ENCODE data around the gene ADIRF. TPM values are rescaled to one million over a fixed set of nuclear protein-coding genes. Genes with fewer than 3 reads are reported as not detected.

Gene ADIRF
- total RNA-seq, 2 donors from 2014 or later, result 0.53 TPM; not detected in 1

DNA sequence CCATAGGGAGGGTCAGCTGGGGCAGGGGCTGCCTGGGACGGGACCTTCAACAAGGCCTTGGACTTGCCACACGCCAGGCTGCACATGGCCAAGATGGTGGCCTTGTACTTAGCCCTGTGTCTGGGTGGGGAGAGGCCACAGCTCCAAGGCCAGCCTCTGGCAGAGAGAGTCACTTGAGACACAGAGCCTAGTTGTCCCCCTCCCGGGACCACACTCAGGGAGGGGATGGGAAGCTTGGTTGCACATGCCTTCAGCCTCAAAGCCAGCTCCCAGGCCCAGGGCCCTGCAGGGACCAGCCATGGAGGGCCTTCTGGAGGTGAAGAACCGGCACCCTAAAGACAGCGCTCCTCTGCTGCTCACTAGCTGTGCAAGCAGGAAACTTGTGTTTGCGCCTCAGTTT, 27.6 kb upstream of the ADIRF start:
- Histone ChIP-seq H3K36me3 (ENCODE audit: control insufficient read depth, insufficient read depth, low read length) (no peaks in the 10 kb centered on the region), H3K4me3 (ENCODE audit: low read length) (no peak overlapping the region), H3K27ac (ENCODE audit: low read depth, low read length) (no peak overlapping the region), H3K27me3 (ENCODE audit: control insufficient read depth, insufficient read depth, low read length, poor library complexity, severe bottlenecking) (no peaks in the 10 kb centered on the region), H3K9ac (ENCODE audit: extremely low read depth, low read length, poor library complexity, severe bottlenecking) (no peak overlapping the region), H3K4me1 (ENCODE audit: control insufficient read depth, insufficient read depth, low read length) (no peaks in the 10 kb centered on the region), H3K9me3 (ENCODE audit: control insufficient read depth, low read length) (no peaks in the 10 kb centered on the region)
- no peak overlapping the region for H3K4me3 Mint-ChIP-seq
- no peaks in the 10 kb centered on the region for H3K9me3 Mint-ChIP-seq
- peak; percentile 49 for DNase-seq
- H3K36me3 Mint-ChIP-seq (ENCODE audit: low read depth), result peaks cover 3% of the 10 kb centered on the region
- H3K27me3 Mint-ChIP-seq (ENCODE audit: insufficient read depth), result peaks cover 36% of the 10 kb centered on the region
- TF ChIP-seq, protein P1, sequence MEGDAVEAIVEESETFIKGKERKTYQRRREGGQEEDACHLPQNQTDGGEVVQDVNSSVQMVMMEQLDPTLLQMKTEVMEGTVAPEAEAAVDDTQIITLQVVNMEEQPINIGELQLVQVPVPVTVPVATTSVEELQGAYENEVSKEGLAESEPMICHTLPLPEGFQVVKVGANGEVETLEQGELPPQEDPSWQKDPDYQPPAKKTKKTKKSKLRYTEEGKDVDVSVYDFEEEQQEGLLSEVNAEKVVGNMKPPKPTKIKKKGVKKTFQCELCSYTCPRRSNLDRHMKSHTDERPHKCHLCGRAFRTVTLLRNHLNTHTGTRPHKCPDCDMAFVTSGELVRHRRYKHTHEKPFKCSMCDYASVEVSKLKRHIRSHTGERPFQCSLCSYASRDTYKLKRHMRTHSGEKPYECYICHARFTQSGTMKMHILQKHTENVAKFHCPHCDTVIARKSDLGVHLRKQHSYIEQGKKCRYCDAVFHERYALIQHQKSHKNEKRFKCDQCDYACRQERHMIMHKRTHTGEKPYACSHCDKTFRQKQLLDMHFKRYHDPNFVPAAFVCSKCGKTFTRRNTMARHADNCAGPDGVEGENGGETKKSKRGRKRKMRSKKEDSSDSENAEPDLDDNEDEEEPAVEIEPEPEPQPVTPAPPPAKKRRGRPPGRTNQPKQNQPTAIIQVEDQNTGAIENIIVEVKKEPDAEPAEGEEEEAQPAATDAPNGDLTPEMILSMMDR (conservative IDR thresholded peaks at IDR 0.05), result no peak
- 81 to 100% methylated on average over 3 to 6 of the region's 6 CpGs for WGBS, 2 experiments (ENCODE audit: insufficient coverage in 1 of 2, insufficient read length in 1 of 2)
- H3K4me1 Mint-ChIP-seq, result peaks cover 3% of the 10 kb centered on the region
- no peak overlapping the region for H3K27ac Mint-ChIP-seq

DNA sequence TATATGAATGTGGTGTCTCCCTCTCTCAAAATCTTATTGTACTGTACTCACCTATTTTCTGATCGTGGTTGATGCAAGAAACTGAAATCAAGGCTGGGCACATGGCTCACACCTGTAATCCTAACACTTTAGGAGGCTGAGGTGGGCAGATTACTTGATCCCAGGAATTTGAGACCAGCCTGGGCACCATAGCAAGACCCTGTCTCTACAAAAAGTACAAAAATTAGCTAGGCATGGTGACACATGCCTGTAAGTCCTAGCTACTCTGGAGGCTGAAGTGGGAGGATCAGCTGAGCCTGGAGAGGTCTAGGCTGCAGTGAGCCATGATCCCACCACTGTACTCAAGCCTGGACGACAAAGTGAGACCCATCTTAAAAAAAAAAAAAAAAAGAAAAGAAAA, 26.9 kb upstream of the ADIRF start:
- Histone ChIP-seq H3K27me3 (ENCODE audit: control insufficient read depth, insufficient read depth, low read length, poor library complexity, severe bottlenecking) (no peaks in the 10 kb centered on the region), H3K9me3 (ENCODE audit: control insufficient read depth, low read length) (no peaks in the 10 kb centered on the region), H3K4me3 (ENCODE audit: low read length) (no peak overlapping the region), H3K9ac (ENCODE audit: extremely low read depth, low read length, poor library complexity, severe bottlenecking) (no peak overlapping the region), H3K27ac (ENCODE audit: low read depth, low read length) (no peak overlapping the region), H3K4me1 (ENCODE audit: control insufficient read depth, insufficient read depth, low read length) (no peaks in the 10 kb centered on the region), H3K36me3 (ENCODE audit: control insufficient read depth, insufficient read depth, low read length) (no peaks in the 10 kb centered on the region)
- WGBS, 2 experiments (ENCODE audit: insufficient coverage in 1 of 2, insufficient read length in 1 of 2), result 83 to 100% methylated on average over 1 of the region's 2 CpGs
- Mint-ChIP-seq H3K4me3 (no peak overlapping the region), H3K36me3 (ENCODE audit: low read depth) (peaks cover 3% of the 10 kb centered on the region), H3K27ac (no peak overlapping the region), H3K4me1 (peaks cover 5% of the 10 kb centered on the region), H3K9me3 (no peaks in the 10 kb centered on the region), H3K27me3 (ENCODE audit: insufficient read depth) (peaks cover 36% of the 10 kb centered on the region)
- TF ChIP-seq, protein P1 (conservative IDR thresholded peaks at IDR 0.05), result no peak
- no peak for DNase-seq

DNA sequence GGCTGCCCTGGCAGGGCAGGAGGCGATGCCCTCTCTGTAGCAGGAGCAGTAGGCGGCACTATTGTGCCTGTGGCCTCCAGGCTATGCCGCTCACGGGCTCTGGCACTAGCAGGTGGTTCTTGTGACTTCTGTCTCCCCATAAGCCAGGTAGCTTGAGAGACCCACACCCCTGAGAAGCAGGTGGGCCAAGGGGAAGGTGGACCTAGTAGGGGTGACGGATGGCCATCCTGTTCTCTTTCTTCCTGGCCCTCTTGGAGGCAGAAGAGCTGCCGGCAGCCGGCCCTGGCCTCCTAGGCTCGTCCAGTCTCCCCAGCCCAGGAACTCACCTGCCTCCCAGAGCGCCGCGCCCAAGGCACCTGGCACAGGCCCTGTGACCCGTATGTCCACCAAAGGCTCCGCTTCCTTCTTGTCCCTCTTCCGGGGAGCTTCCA, 26.3 kb upstream of the ADIRF start:
- H3K27ac Mint-ChIP-seq, result no peak overlapping the region
- WGBS, 2 experiments (ENCODE audit: insufficient coverage in 1 of 2, insufficient read length in 1 of 2), result 93 to 100% methylated on average over 3 to 14 of the region's 14 CpGs

More for the DNA sequence above, 26.3 kb upstream of the ADIRF start:
- H3K27ac ChIP-seq (ENCODE audit: low read depth, low read length), result no peak overlapping the region
- no peaks in the 10 kb centered on the region for H3K9me3 ChIP-seq (ENCODE audit: control insufficient read depth, low read length)
- H3K4me1 ChIP-seq (ENCODE audit: control insufficient read depth, insufficient read depth, low read length), result no peaks in the 10 kb centered on the region
- Mint-ChIP-seq H3K4me1 (peaks cover 5% of the 10 kb centered on the region), H3K9me3 (no peaks in the 10 kb centered on the region), H3K27me3 (ENCODE audit: insufficient read depth) (peaks cover 40% of the 10 kb centered on the region), H3K36me3 (ENCODE audit: low read depth) (peaks cover 3% of the 10 kb centered on the region), H3K4me3 (no peak overlapping the region)
- DNase-seq, result no peak
- TF ChIP-seq, protein P1 (conservative IDR thresholded peaks at IDR 0.05), result no peak
- H3K27me3 ChIP-seq (ENCODE audit: control insufficient read depth, insufficient read depth, low read length, poor library complexity, severe bottlenecking), result no peaks in the 10 kb centered on the region
- no peak overlapping the region for H3K9ac ChIP-seq (ENCODE audit: extremely low read depth, low read length, poor library complexity, severe bottlenecking)
- no peaks in the 10 kb centered on the region for H3K36me3 ChIP-seq (ENCODE audit: control insufficient read depth, insufficient read depth, low read length)
- H3K4me3 ChIP-seq (ENCODE audit: low read length), result no peak overlapping the region
